GM18867 (cell line): Measurements from ENCODE around the gene STK17A.
A peak's percentile ranks its signal among the peaks of the same experiment; 100 is the strongest.
"Not testable (repeated sequence)": the region's sequence is repeated elsewhere in the genome, so short reads cannot be mapped to it uniquely, and the experiment has no call there.

ENCODE experiments used
- ATAC-seq: cut with Tn5 transposase; IDR thresholded peaks from one replicate; pipeline ENCODE4 v1.9.1; 2021; ENCODE audit warnings: mild to moderate bottlenecking, moderate library complexity; ENCODE audit not compliant: unreplicated experiment

The STK17A gene

GRCh38 chr7:43593010-43593409 is 10.1 kb downstream of the STK17A start:
- no peak for ATAC-seq

- ATAC-seq: no peak
Measured at GRCh38 chr7:43594020-43594419, 11.1 kb downstream of the STK17A start.

GRCh38 chr7:43596426-43596825 is 13.5 kb downstream of the STK17A start:
- ATAC-seq: not testable (repeated sequence)

- no peak for ATAC-seq
Measured at GRCh38 chr7:43600056-43600455, 17.1 kb downstream of the STK17A start.

- no peak for ATAC-seq
Measured at GRCh38 chr7:43602256-43602655, 19.3 kb downstream of the STK17A start.

GRCh38 chr7:43604251-43604650 is 21.3 kb downstream of the STK17A start:
- no peak for ATAC-seq

- no peak for ATAC-seq
Measured at GRCh38 chr7:43609097-43609496, 26.2 kb downstream of the STK17A start.

GRCh38 chr7:43612128-43612527 is 29.2 kb downstream of the STK17A start:
- ATAC-seq: no peak

- ATAC-seq: peak; percentile 65
Measured at GRCh38 chr7:43612599-43613589, 30.0 kb downstream of the STK17A start.

- ATAC-seq: no peak
Measured at GRCh38 chr7:43615558-43616145, 32.7 kb downstream of the STK17A start.

GRCh38 chr7:43616977-43617376 is 34.1 kb downstream of the STK17A start:
- no peak for ATAC-seq

GRCh38 chr7:43618073-43618472 is 35.2 kb downstream of the STK17A start:
- no peak for ATAC-seq

GRCh38 chr7:43619213-43620012 is 36.5 kb downstream of the STK17A start:
- no peak for ATAC-seq

- ATAC-seq: no peak
Measured at GRCh38 chr7:43621729-43622448, 39.0 kb downstream of the STK17A start.

- ATAC-seq: no peak
Measured at GRCh38 chr7:43624156-43624555, 41.2 kb downstream of the STK17A start.

GRCh38 chr7:43625453-43625852 is 42.5 kb downstream of the STK17A start:
- peak; percentile 82 for ATAC-seq

- peak; percentile 21 for ATAC-seq
Measured at GRCh38 chr7:43625980-43626379, 43.1 kb downstream of the STK17A start.

GRCh38 chr7:43626695-43627094 is 43.8 kb downstream of the STK17A start:
- ATAC-seq: no peak

- not testable (repeated sequence) for ATAC-seq
Measured at GRCh38 chr7:43627798-43628197, 44.9 kb downstream of the STK17A start.

- no peak for ATAC-seq
Measured at GRCh38 chr7:43628431-43628830, 45.5 kb downstream of the STK17A start.

- ATAC-seq: no peak
Measured at GRCh38 chr7:43629857-43630256, 46.9 kb downstream of the STK17A start.
